Measurements from ENCODE around the gene NTN5. TPM values are rescaled to one million over a fixed set of nuclear protein-coding genes. Genes with fewer than 3 reads are reported as not detected.

The NTN5 gene
- total and polyA plus RNA-seq, 2 of the 4 experiments (the other 2 are of a cell fraction) = 0.19 TPM; not detected in 1

- Histone ChIP-seq H4K8ac (ENCODE audit: low read depth in 2 of 2, low read length in 2 of 2) (peak overlapping the region; percentile 92 to 99), H3K4me3 (ENCODE audit: insufficient read depth, low read depth, low read length) (peak overlapping the region; percentile 61), H2BK15ac (ENCODE audit: low read depth, low read length) (peak overlapping the region; percentile 92; the same call in 1 of the 3 replicates), H3K27me3 (ENCODE audit: control insufficient read depth, insufficient read depth, low read length) (no peaks in the 10 kb centered on the region), H3K9me1 (ENCODE audit: insufficient read depth, low read length) (peaks cover 7% of the 10 kb centered on the region; the same call in 1 of the 2 replicates), H3K23ac (ENCODE audit: low read depth, low read length) (peak overlapping the region; percentile 34), H2BK120ac (ENCODE audit: low read depth, low read length) (peak overlapping the region; percentile 62), H3K4me1 (ENCODE audit: control insufficient read depth, insufficient read depth, low read length) (peaks cover 15% of the 10 kb centered on the region), H3K14ac (replicated peaks; ENCODE audit: low read depth, low read length) (peak overlapping the region; percentile 73), H2AK9ac (replicated peaks; ENCODE audit: low read depth, low read length, poor library complexity) (peak overlapping the region; percentile 87), H2AK5ac (ENCODE audit: low read depth, low read length) (peak overlapping the region; percentile 97), H4K91ac (ENCODE audit: insufficient read depth, low read depth, low read length) (peak overlapping the region; percentile 70), H4K20me1 (ENCODE audit: insufficient read depth, low read length) (no peaks in the 10 kb centered on the region), H3K9ac (ENCODE audit: low read depth, low read length) (peak overlapping the region; percentile 77), H4K5ac (ENCODE audit: low read depth, low read length) (peak overlapping the region; percentile 27), H2BK5ac (ENCODE audit: low read depth, low read length, poor library complexity, severe bottlenecking) (peak overlapping the region; percentile 46), H3K9me3 (ENCODE audit: control insufficient read depth, insufficient read depth, low read length) (no peaks in the 10 kb centered on the region), H3K56ac (ENCODE audit: extremely low read depth, insufficient read depth, low read length) (peak overlapping the region; percentile 66), H3K4ac (ENCODE audit: low read depth, low read length) (peak overlapping the region; percentile 78), H3K79me1 (ENCODE audit: low read depth in 1 of 2, low read length in 2 of 2) (peaks cover 6 to 32% of the 10 kb centered on the region in 2 experiments; a peak in 3 of 4 replicates), H3K4me2 (ENCODE audit: low read depth, low read length) (peak overlapping the region; percentile 87), H2AFZ (replicated peaks; ENCODE audit: low read length, poor library complexity) (peak overlapping the region; percentile 100), H3K27ac (ENCODE audit: insufficient read depth, low read length) (peak overlapping the region; percentile 86), H2BK20ac (ENCODE audit: low read depth, low read length) (no peak overlapping the region), H3K36me3 (ENCODE audit: control insufficient read depth, insufficient read depth, low read length) (no peaks in the 10 kb centered on the region), H3K18ac (ENCODE audit: low read depth, low read length) (peak overlapping the region; percentile 18)
- ChIA-PET CTCF (interaction anchor here (0.6 to 0.9 kb wide), 2 partner anchors 17 to 119 kb away, joined by 3 read pairs; no protein-coding TSS in a partner anchor), POLR2A (ENCODE audit: unreplicated experiment) (interaction anchor here (0.9 kb wide), 1 partner anchor 14 kb away, joined by 7 read pairs; no protein-coding TSS in a partner anchor)
- no TSS peak for BruUV-seq (replicated peaks)
- dilution Hi-C loops (cut with HindIII; ENCODE audit: low sequenced_read_pairs, unreplicated experiment) = no loop called here
- intact Hi-C loops (cut with micrococcal nuclease) = loop anchor here (2.0 kb wide), 1 partner anchor 39 kb away; no protein-coding TSS in a partner anchor
- TF ChIP-seq USF2 (IDR thresholded peaks at IDR 0.05; ENCODE audit: low read depth, low read length) = no peak
- TF ChIP-seq MXI1 (IDR thresholded peaks at IDR 0.05; ENCODE audit: borderline replicate concordance, low read depth, low read length) = peak; percentile 21; the same call in 1 of the 2 replicates
- peak; percentile 71; the same call in 1 of the 2 replicates for TF ChIP-seq MAZ (IDR thresholded peaks at IDR 0.05; ENCODE audit: borderline replicate concordance, low read depth, low read length)
- no peak for TF ChIP-seq RAD21 (IDR thresholded peaks at IDR 0.05; ENCODE audit: low read length)
- TF ChIP-seq, protein P1, sequence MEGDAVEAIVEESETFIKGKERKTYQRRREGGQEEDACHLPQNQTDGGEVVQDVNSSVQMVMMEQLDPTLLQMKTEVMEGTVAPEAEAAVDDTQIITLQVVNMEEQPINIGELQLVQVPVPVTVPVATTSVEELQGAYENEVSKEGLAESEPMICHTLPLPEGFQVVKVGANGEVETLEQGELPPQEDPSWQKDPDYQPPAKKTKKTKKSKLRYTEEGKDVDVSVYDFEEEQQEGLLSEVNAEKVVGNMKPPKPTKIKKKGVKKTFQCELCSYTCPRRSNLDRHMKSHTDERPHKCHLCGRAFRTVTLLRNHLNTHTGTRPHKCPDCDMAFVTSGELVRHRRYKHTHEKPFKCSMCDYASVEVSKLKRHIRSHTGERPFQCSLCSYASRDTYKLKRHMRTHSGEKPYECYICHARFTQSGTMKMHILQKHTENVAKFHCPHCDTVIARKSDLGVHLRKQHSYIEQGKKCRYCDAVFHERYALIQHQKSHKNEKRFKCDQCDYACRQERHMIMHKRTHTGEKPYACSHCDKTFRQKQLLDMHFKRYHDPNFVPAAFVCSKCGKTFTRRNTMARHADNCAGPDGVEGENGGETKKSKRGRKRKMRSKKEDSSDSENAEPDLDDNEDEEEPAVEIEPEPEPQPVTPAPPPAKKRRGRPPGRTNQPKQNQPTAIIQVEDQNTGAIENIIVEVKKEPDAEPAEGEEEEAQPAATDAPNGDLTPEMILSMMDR (conservative IDR thresholded peaks at IDR 0.05; ENCODE audit: low read depth, low read length) = no peak
- no peak for TF ChIP-seq RCOR1 (IDR thresholded peaks at IDR 0.05; ENCODE audit: insufficient replicate concordance, low read length)
- DNase-seq (peak; percentile 98), ATAC-seq (ENCODE audit: low read depth) (peak; percentile 93)
- in situ Hi-C loops (cut with MboI; ENCODE audit: low sequenced_read_pairs) = no loop called here
- WGBS, 2 experiments (ENCODE audit: extremely low coverage in 2 of 2, insufficient read length in 1 of 2) = 0% methylated on average over 37 of the region's 67 CpGs; no CpG with 5 or more reads in 1 of the 2 experiments
These were observed 41.3 kb upstream of the NTN5 start for GRCh38 chr19:48713864-48714755.

Data from IMR-90 (cell line).